Measurements from ENCODE around the gene ACSF2.

Gene ACSF2

GRCh38 chr17:50458270-50458669 lies 32.3 kb downstream of the ACSF2 start:
- Histone ChIP-seq H3K27ac (ENCODE audit: low read depth, low read length) (no peak overlapping the region), H3K36me3 (ENCODE audit: low read length) (no peaks in the 10 kb centered on the region)
- TF ChIP-seq EZH2phosphoT487 (conservative IDR thresholded peaks at IDR 0.05; ENCODE audit: low read length) = no peak
- TF ChIP-seq, protein P1, sequence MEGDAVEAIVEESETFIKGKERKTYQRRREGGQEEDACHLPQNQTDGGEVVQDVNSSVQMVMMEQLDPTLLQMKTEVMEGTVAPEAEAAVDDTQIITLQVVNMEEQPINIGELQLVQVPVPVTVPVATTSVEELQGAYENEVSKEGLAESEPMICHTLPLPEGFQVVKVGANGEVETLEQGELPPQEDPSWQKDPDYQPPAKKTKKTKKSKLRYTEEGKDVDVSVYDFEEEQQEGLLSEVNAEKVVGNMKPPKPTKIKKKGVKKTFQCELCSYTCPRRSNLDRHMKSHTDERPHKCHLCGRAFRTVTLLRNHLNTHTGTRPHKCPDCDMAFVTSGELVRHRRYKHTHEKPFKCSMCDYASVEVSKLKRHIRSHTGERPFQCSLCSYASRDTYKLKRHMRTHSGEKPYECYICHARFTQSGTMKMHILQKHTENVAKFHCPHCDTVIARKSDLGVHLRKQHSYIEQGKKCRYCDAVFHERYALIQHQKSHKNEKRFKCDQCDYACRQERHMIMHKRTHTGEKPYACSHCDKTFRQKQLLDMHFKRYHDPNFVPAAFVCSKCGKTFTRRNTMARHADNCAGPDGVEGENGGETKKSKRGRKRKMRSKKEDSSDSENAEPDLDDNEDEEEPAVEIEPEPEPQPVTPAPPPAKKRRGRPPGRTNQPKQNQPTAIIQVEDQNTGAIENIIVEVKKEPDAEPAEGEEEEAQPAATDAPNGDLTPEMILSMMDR (IDR thresholded peaks at IDR 0.05; ENCODE audit: insufficient read depth, low read length, poor library complexity, severe bottlenecking) = no peak

DNA sequence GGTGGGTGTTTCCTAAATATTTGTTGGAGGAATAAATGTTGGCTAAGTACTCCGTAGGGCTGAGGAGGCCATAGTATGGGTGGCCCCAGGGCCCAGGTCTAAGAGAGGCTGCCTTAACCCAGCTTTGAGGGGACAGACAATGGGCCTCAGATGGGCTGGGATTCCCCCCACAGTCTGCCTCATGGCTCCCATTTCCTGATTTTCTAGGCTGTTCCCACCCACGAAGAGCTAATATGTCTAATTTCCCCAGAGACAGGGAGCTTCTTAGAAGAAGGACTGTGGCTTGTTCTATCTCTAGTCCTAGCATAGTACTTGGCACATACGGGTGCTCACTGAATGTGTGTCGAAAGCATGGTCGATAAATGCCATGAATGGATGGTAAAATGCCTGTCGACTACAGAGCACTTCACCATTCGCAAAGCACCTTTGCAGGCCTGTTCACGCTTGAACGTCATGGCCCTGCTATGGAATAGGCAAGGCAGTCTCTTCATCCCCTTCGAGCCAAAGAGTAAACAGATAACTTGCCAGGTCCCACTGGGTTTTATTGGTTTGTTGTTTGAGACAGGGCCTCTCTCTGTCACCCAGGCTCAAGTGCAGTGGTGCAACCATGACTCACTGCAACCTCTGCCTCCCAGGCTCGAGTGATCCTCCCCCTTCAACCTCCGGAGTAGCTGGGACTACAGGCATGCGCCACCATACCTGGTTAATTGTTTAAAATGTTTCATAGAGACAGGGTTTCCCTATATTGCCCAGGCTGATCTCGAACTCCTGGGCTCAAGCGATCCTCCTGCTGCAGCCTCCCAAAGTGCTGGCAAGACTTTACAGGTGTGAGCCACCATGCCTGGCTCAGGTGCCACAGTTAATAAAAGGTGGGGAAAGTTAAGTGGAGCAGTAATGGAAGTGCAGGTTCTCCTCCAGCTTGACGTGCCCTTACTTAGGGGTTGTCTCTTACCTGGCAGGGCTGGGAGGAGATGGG lies 33.0 kb downstream of the ACSF2 start:
- Histone ChIP-seq H3K4me2 (ENCODE audit: low read depth, low read length, poor library complexity, severe bottlenecking) (no peak overlapping the region), H3F3A (ENCODE audit: insufficient read depth) (no peaks in the 10 kb centered on the region), H3K36me3 (ENCODE audit: low read length) (no peaks in the 10 kb centered on the region), H3K27me3 (ENCODE audit: low read length) (no peaks in the 10 kb centered on the region), H3K9me2 (replicated peaks; ENCODE audit: insufficient read depth, low read length) (no peaks in the 10 kb centered on the region), H3K9ac (ENCODE audit: low read length) (no peak overlapping the region), H3K4me3 (ENCODE audit: insufficient read depth, low read length, poor library complexity, severe bottlenecking) (no peak overlapping the region), H3K79me2 (ENCODE audit: insufficient read depth, low read length) (no peaks in the 10 kb centered on the region), H3K9me3 (ENCODE audit: insufficient read depth, low read length) (no peaks in the 10 kb centered on the region), H3K27ac (ENCODE audit: low read depth, low read length) (no peak overlapping the region), H2AFZ (ENCODE audit: low read depth, low read length, severe bottlenecking) (no peak overlapping the region), H4K20me1 (ENCODE audit: low read depth, low read length) (no peaks in the 10 kb centered on the region)
- TF ChIP-seq, protein P1 (IDR thresholded peaks at IDR 0.05; ENCODE audit: insufficient read depth, low read length, poor library complexity, severe bottlenecking) = no peak
- no peak for TF ChIP-seq EZH2phosphoT487 (conservative IDR thresholded peaks at IDR 0.05; ENCODE audit: low read length)

More at GRCh38 chr17:50458270-50458669, 32.3 kb downstream of the ACSF2 start:
- H2AFZ ChIP-seq (ENCODE audit: low read depth, low read length, severe bottlenecking) = no peak overlapping the region
- H3K9ac ChIP-seq (ENCODE audit: low read length) = no peak overlapping the region
- H3K4me3 ChIP-seq (ENCODE audit: insufficient read depth, low read length, poor library complexity, severe bottlenecking) = no peak overlapping the region
- no peaks in the 10 kb centered on the region for H4K20me1 ChIP-seq (ENCODE audit: low read depth, low read length)
- H3K27me3 ChIP-seq (ENCODE audit: low read length) = no peaks in the 10 kb centered on the region
- H3K79me2 ChIP-seq (ENCODE audit: insufficient read depth, low read length) = no peaks in the 10 kb centered on the region
- no peaks in the 10 kb centered on the region for H3K9me2 ChIP-seq (replicated peaks; ENCODE audit: insufficient read depth, low read length)
- H3K9me3 ChIP-seq (ENCODE audit: insufficient read depth, low read length) = no peaks in the 10 kb centered on the region
- no peaks in the 10 kb centered on the region for H3F3A ChIP-seq (ENCODE audit: insufficient read depth)
- no peak overlapping the region for H3K4me2 ChIP-seq (ENCODE audit: low read depth, low read length, poor library complexity, severe bottlenecking)

- TF ChIP-seq EZH2phosphoT487 (conservative IDR thresholded peaks at IDR 0.05; ENCODE audit: low read length) = no peak
- TF ChIP-seq, protein P1 (IDR thresholded peaks at IDR 0.05; ENCODE audit: insufficient read depth, low read length, poor library complexity, severe bottlenecking) = no peak
- H3K79me2 ChIP-seq (ENCODE audit: insufficient read depth, low read length) = no peaks in the 10 kb centered on the region
- no peaks in the 10 kb centered on the region for H3K9me3 ChIP-seq (ENCODE audit: insufficient read depth, low read length)
- H2AFZ ChIP-seq (ENCODE audit: low read depth, low read length, severe bottlenecking) = no peak overlapping the region
- no peak overlapping the region for H3K4me3 ChIP-seq (ENCODE audit: insufficient read depth, low read length, poor library complexity, severe bottlenecking)
- no peaks in the 10 kb centered on the region for H3K36me3 ChIP-seq (ENCODE audit: low read length)
- no peaks in the 10 kb centered on the region for H4K20me1 ChIP-seq (ENCODE audit: low read depth, low read length)
- no peaks in the 10 kb centered on the region for H3K9me2 ChIP-seq (replicated peaks; ENCODE audit: insufficient read depth, low read length)
- H3K4me2 ChIP-seq (ENCODE audit: low read depth, low read length, poor library complexity, severe bottlenecking) = no peak overlapping the region
- no peak overlapping the region for H3K9ac ChIP-seq (ENCODE audit: low read length)
- no peaks in the 10 kb centered on the region for H3K27me3 ChIP-seq (ENCODE audit: low read length)
- H3K27ac ChIP-seq (ENCODE audit: low read depth, low read length) = no peak overlapping the region
- no peaks in the 10 kb centered on the region for H3F3A ChIP-seq (ENCODE audit: insufficient read depth)
These were observed 33.7 kb downstream of the ACSF2 start for GRCh38 chr17:50459756-50460155.

Measured in SU-DHL-6 (cell line).